ENCODE measurements around the gene CT45A3. TPM values are rescaled to one million over a fixed set of nuclear protein-coding genes. Genes with fewer than 3 reads are reported as not detected.

The CT45A3 gene, protein sequence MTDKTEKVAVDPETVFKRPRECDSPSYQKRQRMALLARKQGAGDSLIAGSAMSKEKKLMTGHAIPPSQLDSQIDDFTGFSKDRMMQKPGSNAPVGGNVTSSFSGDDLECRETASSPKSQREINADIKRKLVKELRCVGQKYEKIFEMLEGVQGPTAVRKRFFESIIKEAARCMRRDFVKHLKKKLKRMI
- total RNA-seq: not detected in 2 replicates

GRCh38 chrX:135768091-135768490, at the start of gene CT45A3:
Gene CT45A3, minus strand, starts transcription at chrX:135768191. Its CDS starts 3,747 bp downstream, at chrX:135764444.

GRCh38 chrX:135802687-135803086, 34.7 kb upstream of the CT45A3 start, which contains the start of gene CT45A6:
Gene CT45A6, minus strand, starts transcription at chrX:135802787. Its CDS starts 3,794 bp downstream, at chrX:135798993.

DNA sequence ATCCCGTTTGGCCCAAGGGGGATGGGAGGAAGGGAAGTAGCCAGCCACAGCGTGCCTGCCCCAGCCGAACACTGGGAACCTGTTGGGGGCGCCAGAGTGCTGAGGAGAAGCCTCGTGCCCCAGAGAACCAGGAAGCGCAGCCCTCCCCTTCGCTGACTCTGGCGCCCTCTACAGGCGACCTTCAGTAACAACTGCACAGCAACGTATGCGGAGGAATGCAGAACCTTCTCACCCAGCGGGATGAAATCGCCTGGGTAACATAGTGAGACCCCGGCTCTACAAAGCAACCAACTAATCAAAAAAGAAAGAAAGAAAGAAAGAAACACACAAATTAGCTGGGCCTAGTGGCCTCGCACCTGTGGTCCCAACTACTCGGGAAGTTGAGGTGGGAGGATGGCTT, 17.4 kb upstream of the CT45A3 start, which contains the start of gene CT45A5:
CT45A5 (minus strand) TSS at position 101 of the 400 bp plus-strand sequence. CDS start 3,774 bp downstream, outside the sequence.

GRCh38 chrX:135713183-135713689, 54.8 kb downstream of the CT45A3 start, which contains the start of gene CT45A1:
Gene CT45A1, plus strand, starts transcription at chrX:135713639. Its CDS starts 5,302 bp downstream, at chrX:135718941.

Other genes with a start within 250 kb of the CT45A3 start
- gene INTS6L, start 247.5 kb downstream of the CT45A3 start, total RNA-seq: 3.7 and 4.3 TPM in 2 replicates
- gene CT45A1, start 54.6 kb downstream of the CT45A3 start, total RNA-seq: not detected in 2 replicates
- gene CT45A5, start 17.3 kb upstream of the CT45A3 start, total RNA-seq: not detected in 2 replicates
- gene CT45A6, start 34.6 kb upstream of the CT45A3 start, total RNA-seq: not detected in 2 replicates
- gene CT45A2, start 51.8 kb upstream of the CT45A3 start, total RNA-seq: not detected in 2 replicates
- gene CT45A7, start 69.1 kb upstream of the CT45A3 start, total RNA-seq: not detected in 2 replicates
- not detected in 2 replicates for gene CT45A8, start 86.3 kb upstream of the CT45A3 start, total RNA-seq
- gene CT45A9, start 103.6 kb upstream of the CT45A3 start, total RNA-seq: not detected in 2 replicates
- gene CT45A10, start 125.3 kb upstream of the CT45A3 start, total RNA-seq: not detected in 2 replicates
- not detected in 2 replicates for gene SAGE1, start 125.5 kb upstream of the CT45A3 start, total RNA-seq
- 13.2 and 17.2 TPM in 2 replicates for gene MMGT1, start 205.8 kb upstream of the CT45A3 start, total RNA-seq
- 10.4 and 11.7 TPM in 2 replicates for gene SLC9A6, start 217.2 kb upstream of the CT45A3 start, total RNA-seq